HEK293 (cell line): ENCODE measurements around the gene SCFD2.

Experiments
- CTCF ChIA-PET: fragments of 350-600 bp; formaldehyde crosslinking; extraction: SDS; loops from one replicate; lab custom pipeline; 2021; ENCODE audit warnings: antibody characterized with exemption; lab: Yijun Ruan, JAX
- POLR2A ChIA-PET: fragments of 300-600 bp; formaldehyde crosslinking; extraction: SDS; loops from one replicate; lab custom pipeline; 2020; ENCODE audit warnings: antibody characterized with exemption, inconsistent platforms; lab: Yijun Ruan, JAX
- H3K27ac ChIP-seq: fragments of 200-500 bp; sonication (Bioruptor generic); 2 replicates; pipeline ENCODE4 v1.5.1; 2014; ENCODE audit warnings: low read depth, low read length, control low read depth, inconsistent platforms; ENCODE audit errors: extremely low read depth
- H3K36me3 ChIP-seq, 2 experiments: fragments of 200-500 bp in 1 of 2; sonication (Bioruptor generic) in 1 of 2; 1 replicate in 1 of 2; 2 replicates in 1 of 2; pipeline ENCODE4 v1.5.1; 2014 to 2017; ENCODE audit warnings: inconsistent platforms in 2 of 2, low read length in 2 of 2; ENCODE audit not compliant: control insufficient read depth in 2 of 2, insufficient read depth in 1 of 2
- H3K4me1 ChIP-seq: fragments of 200-500 bp; sonication (Bioruptor generic); 2 replicates; pipeline ENCODE4 v1.5.1; 2014; ENCODE audit warnings: mild to moderate bottlenecking, low read length, inconsistent platforms; ENCODE audit not compliant: control insufficient read depth, insufficient read depth
- H3K4me3 ChIP-seq: 2 replicates; pipeline ENCODE4 v1.5.1; 2011; ENCODE audit warnings: low read depth, mild to moderate bottlenecking, control low read depth, low read length, moderate library complexity
- H3K9me3 ChIP-seq: fragments of 200-500 bp; sonication (Bioruptor generic); 2 replicates; pipeline ENCODE4 v1.5.1; 2014; ENCODE audit warnings: low read depth, low read length, inconsistent platforms; ENCODE audit not compliant: control insufficient read depth, insufficient read depth
- BCL11B ChIP-seq: fragments of 450-650 bp; formaldehyde crosslinking; IDR thresholded peaks from 2 replicates; pipeline ENCODE4 v1.5.1; 2016; ENCODE audit warnings: low read depth, missing biosample characterization, missing genetic modification characterization
- MZF1 ChIP-seq: fragments of 450-650 bp; formaldehyde crosslinking; IDR thresholded peaks from 2 replicates; pipeline ENCODE4 v1.5.1; 2017; ENCODE audit warnings: missing biosample characterization, missing genetic modification characterization, borderline replicate concordance
- PRDM6 ChIP-seq: fragments of 450-650 bp; formaldehyde crosslinking; IDR thresholded peaks from 2 replicates; pipeline ENCODE4 v1.5.1; 2017; ENCODE audit warnings: missing biosample characterization, missing genetic modification characterization
- SCRT2 ChIP-seq: fragments of 450-650 bp; formaldehyde crosslinking; IDR thresholded peaks from 2 replicates; pipeline ENCODE4 v1.5.1; 2016; ENCODE audit warnings: missing biosample characterization, missing genetic modification characterization
- ZBTB10 ChIP-seq: fragments of 450-650 bp; formaldehyde crosslinking; IDR thresholded peaks from 2 replicates; pipeline ENCODE4 v1.5.1; 2016; ENCODE audit warnings: missing biosample characterization, missing genetic modification characterization
- ZBTB21 ChIP-seq: fragments of 450-650 bp; formaldehyde crosslinking; IDR thresholded peaks from 2 replicates; pipeline ENCODE4 v1.5.1; 2017; ENCODE audit warnings: missing biosample characterization, missing genetic modification characterization
- ZBTB26 ChIP-seq: fragments of 450-650 bp; formaldehyde crosslinking; optimal IDR thresholded peaks from 2 replicates; pipeline ENCODE3; 2016; ENCODE audit warnings: missing biosample characterization, mild to moderate bottlenecking, missing genetic modification characterization
- ZNF114 ChIP-seq: fragments of 450-650 bp; formaldehyde crosslinking; IDR thresholded peaks from 2 replicates; pipeline ENCODE4 v1.5.0; 2017; ENCODE audit warnings: missing biosample characterization, missing genetic modification characterization
- ZNF140 ChIP-seq: fragments of 450-650 bp; formaldehyde crosslinking; IDR thresholded peaks from 2 replicates; pipeline ENCODE4 v1.5.1; 2016; ENCODE audit warnings: missing biosample characterization, missing genetic modification characterization
- ZNF248 ChIP-seq: fragments of 450-650 bp; formaldehyde crosslinking; IDR thresholded peaks from 2 replicates; pipeline ENCODE4 v1.5.1; 2017; ENCODE audit warnings: missing biosample characterization, missing genetic modification characterization
- ZNF266 ChIP-seq: fragments of 450-650 bp; formaldehyde crosslinking; IDR thresholded peaks from 2 replicates; pipeline ENCODE4 v1.5.1; 2016; ENCODE audit warnings: missing biosample characterization, missing genetic modification characterization, low read depth
- ZNF280C ChIP-seq: fragments of 450-650 bp; formaldehyde crosslinking; IDR thresholded peaks from 2 replicates; pipeline ENCODE4 v1.5.1; 2016; ENCODE audit warnings: missing biosample characterization, missing genetic modification characterization
- ZNF416 ChIP-seq: fragments of 450-650 bp; formaldehyde crosslinking; IDR thresholded peaks from 2 replicates; pipeline ENCODE4 v1.5.1; 2016; ENCODE audit warnings: missing biosample characterization, missing genetic modification characterization
- ZNF558 ChIP-seq: fragments of 450-650 bp; formaldehyde crosslinking; IDR thresholded peaks from 2 replicates; pipeline ENCODE4 v1.5.1; 2016; ENCODE audit warnings: missing biosample characterization, missing genetic modification characterization
- ZNF596 ChIP-seq: fragments of 450-650 bp; IDR thresholded peaks from 2 replicates; pipeline ENCODE4 v1.5.0; 2018; ENCODE audit warnings: missing biosample characterization, mild to moderate bottlenecking, missing genetic modification characterization, moderate library complexity
- ZNF600 ChIP-seq: fragments of 450-650 bp; formaldehyde crosslinking; IDR thresholded peaks from 2 replicates; pipeline ENCODE4 v1.5.1; 2016; ENCODE audit warnings: missing biosample characterization, missing genetic modification characterization
- ZNF610 ChIP-seq: fragments of 450-650 bp; formaldehyde crosslinking; IDR thresholded peaks from 2 replicates; pipeline ENCODE4 v1.5.1; 2016; ENCODE audit warnings: missing biosample characterization, missing genetic modification characterization, borderline replicate concordance
- ZNF747 ChIP-seq: fragments of 450-650 bp; formaldehyde crosslinking; IDR thresholded peaks from 2 replicates; pipeline ENCODE4 v1.5.1; 2016; ENCODE audit warnings: missing biosample characterization, missing genetic modification characterization
- ZNF76 ChIP-seq: fragments of 450-650 bp; formaldehyde crosslinking; IDR thresholded peaks from 2 replicates; pipeline ENCODE4; 2016; ENCODE audit warnings: low read depth, missing biosample characterization, missing genetic modification characterization, borderline replicate concordance
- ZSCAN30 ChIP-seq: fragments of 450-650 bp; IDR thresholded peaks from 2 replicates; pipeline ENCODE4 v1.5.1; 2018; ENCODE audit warnings: missing biosample characterization, mild to moderate bottlenecking, missing genetic modification characterization, moderate library complexity

Gene SCFD2

GRCh38 chr4:52853351-52853750 lies 512.5 kb downstream of the SCFD2 start (continued):
- TF ChIP-seq ZNF266 (tag by site-specific recombination) (no peak), MZF1 (tag by site-specific recombination) (no peak), ZBTB10 (tag by site-specific recombination) (no peak), ZNF114 (tag by site-specific recombination) (no peak)

GRCh38 chr4:52852711-52853110 lies 513.1 kb downstream of the SCFD2 start:
- Histone ChIP-seq H3K4me1 (no peaks in the 10 kb centered on the region), H3K4me3 (no peak overlapping the region), H3K36me3 (no peaks in the 10 kb centered on the region), H3K27ac (no peak overlapping the region), H3K9me3 (no peaks in the 10 kb centered on the region)
- CTCF ChIA-PET, result no interaction called here
- TF ChIP-seq ZNF610, result no peak
- TF ChIP-seq ZNF280C (tag by site-specific recombination), result no peak
- POLR2A ChIA-PET, result interaction anchor here (1.1 kb wide), 2 partner anchors 9 to 141 kb away, joined by 3 to 4 read pairs; no protein-coding TSS in a partner anchor

- no peaks in the 10 kb centered on the region for H3K4me1 ChIP-seq
- no peak overlapping the region for H3K4me3 ChIP-seq
- H3K9me3 ChIP-seq, result no peaks in the 10 kb centered on the region
- POLR2A ChIA-PET, result interaction anchor here (1.1 kb wide), 1 partner anchor 9 kb away, joined by 4 read pairs; no protein-coding TSS in a partner anchor
- no peak for TF ChIP-seq ZNF596 (tag by site-specific recombination)
- TF ChIP-seq ZNF76 (tag by site-specific recombination), result no peak
- TF ChIP-seq ZNF114 (tag by site-specific recombination), result no peak
- TF ChIP-seq SCRT2 (tag by site-specific recombination), result no peak
- no peak for TF ChIP-seq ZNF140 (tag by site-specific recombination)
- TF ChIP-seq ZBTB21 (tag by site-specific recombination), result no peak
- TF ChIP-seq ZNF248 (tag by site-specific recombination), result no peak
- no peak for TF ChIP-seq ZNF558 (tag by site-specific recombination)
- CTCF ChIA-PET, result no interaction called here
- H3K27ac ChIP-seq, result no peak overlapping the region
- H3K36me3 ChIP-seq, result no peaks in the 10 kb centered on the region
Observed at GRCh38 chr4:52852041-52852440, 513.8 kb downstream of the SCFD2 start.

- POLR2A ChIA-PET, result no interaction called here
- CTCF ChIA-PET, result no interaction called here
- Histone ChIP-seq H3K27ac (no peak overlapping the region), H3K4me1 (no peaks in the 10 kb centered on the region), H3K36me3 (no peaks in the 10 kb centered on the region), H3K4me3 (no peak overlapping the region), H3K9me3 (no peaks in the 10 kb centered on the region)
- TF ChIP-seq ZNF747 (no peak), PRDM6 (tag by site-specific recombination) (no peak), ZSCAN30 (tag by site-specific recombination) (no peak), BCL11B (no peak), ZBTB26 (tag by site-specific recombination) (no peak), ZNF600 (tag by site-specific recombination) (no peak), ZNF416 (tag by site-specific recombination) (no peak)
Observed at GRCh38 chr4:52850406-52851124, 515.3 kb downstream of the SCFD2 start.
